SJSA1 (cell line): ENCODE measurements around the gene PRKACG. TPM values are rescaled to one million over a fixed set of nuclear protein-coding genes. Genes with fewer than 3 reads are reported as not detected.

ENCODE experiments used
- DNase-seq, 2 experiments: peaks; one replicate each; pipeline ENCODE4 v3.0.0-alpha.2; 2015 to 2020; ENCODE audit warnings: low spot score in 2 of 2, low read depth in 1 of 2
- H3K27ac ChIP-seq: fragments of 250-450 bp; sonication (Bioruptor Pico); 2 replicates; pipeline ENCODE4 v1.5.1; 2020; ENCODE audit warnings: mild to moderate bottlenecking, moderate library complexity
- H3K27me3 ChIP-seq: fragments of 250-450 bp; sonication (Bioruptor Pico); replicated peaks from 2 replicates; pipeline ENCODE4 v1.5.1; 2020; ENCODE audit warnings: mild to moderate bottlenecking, moderate library complexity
- H3K36me3 ChIP-seq: fragments of 250-450 bp; sonication (Bioruptor Pico); 2 replicates; pipeline ENCODE4 v1.5.1; 2020; ENCODE audit warnings: mild to moderate bottlenecking
- H3K4me1 ChIP-seq: fragments of 250-450 bp; sonication (Bioruptor Pico); replicated peaks from 2 replicates; pipeline ENCODE4 v1.6.1; 2021; ENCODE audit warnings: mild to moderate bottlenecking
- H3K4me3 ChIP-seq: fragments of 250-450 bp; sonication (Bioruptor Pico); 2 replicates; pipeline ENCODE4 v1.5.1; 2020; ENCODE audit warnings: mild to moderate bottlenecking
- H3K9me3 ChIP-seq: fragments of 250-450 bp; sonication (Bioruptor Pico); replicated peaks from 2 replicates; pipeline ENCODE4 v1.5.1; 2020; ENCODE audit warnings: mild to moderate bottlenecking
- total RNA-seq: library from RNA; depleted of rRNA; stranded (reverse); fragments of >200 nt; shearing (Covaris generic); gene quantifications from 2 replicates; pipeline ENCODE4 v1.2.3, GENCODE V29; 2014

PRKACG gene
- total RNA-seq, 1 experiment from 2014 or later: not detected

GRCh38 chr9:69036309-69036708 lies 22.4 kb upstream of the PRKACG start:
- H3K9me3 ChIP-seq: no peaks in the 10 kb centered on the region
- no peak for DNase-seq
- no peaks in the 10 kb centered on the region for H3K4me1 ChIP-seq
- H3K36me3 ChIP-seq: no peaks in the 10 kb centered on the region
- H3K27ac ChIP-seq: no peak overlapping the region
- peak overlapping the region; percentile 76 for H3K4me3 ChIP-seq
- no peaks in the 10 kb centered on the region for H3K27me3 ChIP-seq

- H3K9me3 ChIP-seq: no peaks in the 10 kb centered on the region
- no peaks in the 10 kb centered on the region for H3K27me3 ChIP-seq
- no peaks in the 10 kb centered on the region for H3K4me1 ChIP-seq
- peak within 1 kb of the TSS; percentile 76 for H3K4me3 ChIP-seq
- peak within 1 kb of the TSS; percentile 49 for H3K27ac ChIP-seq
- peak; percentile 72 to 85 for DNase-seq
- no peaks in the 10 kb centered on the region for H3K36me3 ChIP-seq
Observed at GRCh38 chr9:69035438-69036308, 21.8 kb upstream of the PRKACG start, which contains the start of gene FXN. Gene FXN, plus strand, starts transcription at chr9:69035752. Its CDS starts 31 bp downstream, at chr9:69035783.

DNA sequence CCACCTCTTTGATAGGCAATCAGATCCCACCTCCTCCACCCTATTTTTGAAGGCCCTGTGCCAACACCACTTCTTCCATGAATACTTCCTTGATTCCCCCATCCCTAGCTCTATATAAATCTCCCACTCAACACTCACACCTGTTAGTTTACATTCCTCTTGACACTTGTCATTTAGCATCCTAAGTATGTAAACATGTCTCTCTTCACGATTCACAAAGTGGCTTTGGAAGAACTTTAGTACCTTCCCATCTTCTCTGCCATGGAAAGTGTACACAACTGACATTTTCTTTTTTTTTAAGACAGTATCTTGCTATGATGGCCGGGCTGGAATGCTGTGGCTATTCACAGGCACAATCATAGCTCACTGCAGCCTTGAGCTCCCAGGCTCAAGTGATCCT lies 20.2 kb upstream of the PRKACG start:
- H3K9me3 ChIP-seq: 0 out of 2 replicates have a peak, but pooled peaks cover 7% of the 10 kb centered on the region
- H3K27me3 ChIP-seq: no peaks in the 10 kb centered on the region
- H3K27ac ChIP-seq: no peak overlapping the region
- H3K4me3 ChIP-seq: no peak overlapping the region
- H3K36me3 ChIP-seq: no peaks in the 10 kb centered on the region
- DNase-seq: no peak
- no peaks in the 10 kb centered on the region for H3K4me1 ChIP-seq

GRCh38 chr9:69030851-69031645 lies 17.1 kb upstream of the PRKACG start:
- no peaks in the 10 kb centered on the region for H3K36me3 ChIP-seq
- H3K4me3 ChIP-seq: no peak overlapping the region
- DNase-seq: no peak
- no peaks in the 10 kb centered on the region for H3K4me1 ChIP-seq
- no peak overlapping the region for H3K27ac ChIP-seq
- 0 out of 2 replicates have a peak, but pooled peaks cover 11% of the 10 kb centered on the region for H3K9me3 ChIP-seq
- H3K27me3 ChIP-seq: 0 out of 2 replicates have a peak, but pooled peaks cover 4% of the 10 kb centered on the region

DNA sequence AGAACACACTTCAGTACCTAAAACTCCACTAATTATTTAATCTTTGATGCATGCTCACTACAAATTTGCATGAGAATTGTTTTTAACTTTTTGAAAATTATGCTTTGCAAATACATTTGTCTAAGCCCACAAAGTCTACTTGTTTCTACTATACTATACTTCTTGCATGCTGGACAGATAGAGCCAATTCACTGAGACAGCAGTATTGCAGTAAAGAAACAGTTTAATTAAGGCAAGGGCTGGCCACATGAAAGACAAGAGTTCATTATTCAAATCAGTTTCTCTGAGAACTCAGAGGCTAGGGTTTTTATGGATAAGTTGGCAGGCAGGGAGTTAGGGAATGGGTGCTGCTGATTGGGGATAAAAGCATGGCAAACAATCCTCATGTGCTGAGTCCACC lies 15.6 kb upstream of the PRKACG start:
- no peak for DNase-seq
- Histone ChIP-seq H3K36me3 (no peaks in the 10 kb centered on the region), H3K4me1 (no peaks in the 10 kb centered on the region), H3K9me3 (0 out of 2 replicates have a peak, but pooled peaks cover 11% of the 10 kb centered on the region), H3K27me3 (0 out of 2 replicates have a peak, but pooled peaks cover 4% of the 10 kb centered on the region), H3K27ac (no peak overlapping the region), H3K4me3 (no peak overlapping the region)

GRCh38 chr9:69028754-69029153 lies 14.8 kb upstream of the PRKACG start:
- Histone ChIP-seq H3K9me3 (0 out of 2 replicates have a peak, but pooled peaks cover 11% of the 10 kb centered on the region), H3K27me3 (0 out of 2 replicates have a peak, but pooled peaks cover 4% of the 10 kb centered on the region), H3K4me3 (no peak overlapping the region), H3K4me1 (no peaks in the 10 kb centered on the region), H3K27ac (no peak overlapping the region), H3K36me3 (no peaks in the 10 kb centered on the region)
- DNase-seq: no peak

GRCh38 chr9:69027355-69028097 lies 13.6 kb upstream of the PRKACG start:
- H3K27ac ChIP-seq: no peak overlapping the region
- H3K4me1 ChIP-seq: no peaks in the 10 kb centered on the region
- no peak overlapping the region for H3K4me3 ChIP-seq
- DNase-seq: peak in 1 of 2 experiments; percentile 17
- H3K27me3 ChIP-seq: 0 out of 2 replicates have a peak, but pooled peaks cover 6% of the 10 kb centered on the region
- H3K36me3 ChIP-seq: no peaks in the 10 kb centered on the region
- H3K9me3 ChIP-seq: 0 out of 2 replicates have a peak, but pooled peaks cover 11% of the 10 kb centered on the region

DNA sequence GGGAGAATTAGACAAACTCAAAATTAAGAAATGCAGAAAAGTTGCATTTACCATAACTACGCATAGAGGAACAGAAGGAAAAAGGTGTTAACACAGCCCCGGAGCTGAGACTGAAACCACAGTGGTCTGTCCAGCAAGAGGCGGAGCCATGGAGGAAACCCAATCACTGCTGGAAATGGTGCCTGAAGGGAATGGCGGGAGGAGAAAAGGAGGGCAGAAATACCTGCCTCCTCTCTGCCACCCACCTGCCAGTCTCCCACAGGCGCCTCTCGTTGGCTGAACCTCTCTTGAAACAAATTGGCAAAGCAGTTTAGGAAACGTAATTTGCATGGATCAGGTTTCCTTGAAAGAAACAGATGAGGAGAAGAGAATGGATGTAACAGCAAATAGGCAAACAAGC lies 9.7 kb upstream of the PRKACG start:
- Histone ChIP-seq H3K27ac (no peak overlapping the region), H3K36me3 (no peaks in the 10 kb centered on the region), H3K9me3 (0 out of 2 replicates have a peak, but pooled peaks cover 4% of the 10 kb centered on the region), H3K4me3 (no peak overlapping the region), H3K27me3 (0 out of 2 replicates have a peak, but pooled peaks cover 6% of the 10 kb centered on the region), H3K4me1 (no peaks in the 10 kb centered on the region)
- no peak for DNase-seq

DNA sequence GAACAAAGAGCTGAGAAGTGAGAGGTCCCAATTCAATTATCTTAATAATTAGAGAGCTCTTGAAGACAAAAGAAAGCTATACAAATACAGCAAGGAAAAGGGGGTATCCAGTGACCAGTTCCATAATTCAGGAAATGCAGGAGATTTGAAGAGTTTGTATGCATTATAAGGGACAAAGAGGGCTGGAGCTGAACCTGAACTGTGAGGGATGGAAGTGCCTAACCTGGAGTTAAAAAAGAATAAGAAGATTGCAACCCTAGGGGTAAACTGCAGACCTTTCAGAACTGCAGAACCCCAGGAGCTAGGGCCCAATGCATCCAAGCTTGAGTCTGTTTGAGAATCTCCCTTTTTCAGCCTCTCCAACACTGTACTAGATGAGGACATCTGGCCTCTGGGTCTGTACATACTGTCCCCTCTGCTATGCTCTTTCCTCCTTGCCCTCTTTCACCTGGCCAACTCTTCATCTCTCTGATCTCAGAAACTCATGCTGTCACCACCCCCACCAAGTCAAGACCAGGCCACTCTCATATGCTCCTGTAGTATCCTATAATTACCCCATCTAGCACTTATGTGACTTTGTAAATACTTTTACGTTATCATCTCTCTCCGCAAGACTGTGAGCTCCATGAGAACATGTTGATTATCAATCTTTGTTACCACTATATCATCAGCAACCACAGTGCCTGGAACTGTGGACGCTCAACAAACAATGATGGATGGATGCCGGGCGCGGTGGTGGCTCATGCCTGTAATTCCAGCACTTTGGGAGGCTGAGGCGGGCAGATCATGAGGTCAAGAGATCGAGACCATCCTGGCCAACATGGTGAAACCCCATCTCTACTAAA lies 6.6 kb upstream of the PRKACG start:
- Histone ChIP-seq H3K9me3 (no peaks in the 10 kb centered on the region), H3K27ac (no peak overlapping the region), H3K27me3 (0 out of 2 replicates have a peak, but pooled peaks cover 2% of the 10 kb centered on the region), H3K36me3 (no peaks in the 10 kb centered on the region), H3K4me3 (no peak overlapping the region), H3K4me1 (no peaks in the 10 kb centered on the region)
- DNase-seq: no peak

DNA sequence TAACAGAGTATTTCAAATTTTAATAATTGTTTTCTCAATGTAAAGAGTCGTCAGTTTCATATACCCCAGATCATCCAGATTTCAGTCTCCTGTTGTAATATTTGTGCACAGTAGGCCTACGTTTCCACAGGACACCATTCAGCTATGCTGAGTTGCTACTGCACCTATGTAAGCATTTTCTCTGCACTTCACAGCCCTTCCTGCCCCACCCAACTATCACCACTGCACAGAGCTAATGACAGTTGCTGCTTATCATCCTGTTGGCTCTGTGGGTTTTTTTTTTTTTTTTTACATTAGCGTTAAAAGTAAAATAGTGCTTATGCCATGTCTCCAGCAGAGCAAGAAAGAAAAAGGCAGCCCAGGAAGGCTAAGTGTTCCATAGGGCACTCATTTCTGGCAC lies 5.9 kb upstream of the PRKACG start:
- Histone ChIP-seq H3K4me3 (no peak overlapping the region), H3K4me1 (no peaks in the 10 kb centered on the region), H3K36me3 (no peaks in the 10 kb centered on the region), H3K27me3 (0 out of 2 replicates have a peak, but pooled peaks cover 2% of the 10 kb centered on the region), H3K27ac (no peak overlapping the region), H3K9me3 (no peaks in the 10 kb centered on the region)
- DNase-seq: no peak

DNA sequence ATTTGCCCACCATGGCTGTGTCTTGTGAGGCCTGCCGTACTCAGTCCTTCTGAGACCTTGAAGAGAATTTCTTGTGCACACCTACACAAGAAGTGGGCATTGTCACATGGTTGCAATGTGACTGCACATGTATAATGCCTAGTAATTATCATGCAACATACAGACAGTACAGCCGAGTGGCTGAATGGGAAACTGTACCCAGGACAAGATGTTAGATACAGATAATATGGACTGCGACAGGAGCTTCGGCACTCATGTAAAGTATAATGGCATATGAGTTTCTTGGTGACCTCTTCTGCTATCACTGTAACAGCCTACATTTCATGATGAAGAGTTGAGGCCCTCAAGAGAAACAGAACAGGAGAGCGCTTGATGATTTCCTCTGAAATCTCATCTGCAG lies 4.8 kb upstream of the PRKACG start:
- H3K27ac ChIP-seq: no peak overlapping the region
- no peak overlapping the region for H3K4me3 ChIP-seq
- H3K9me3 ChIP-seq: no peaks in the 10 kb centered on the region
- H3K36me3 ChIP-seq: no peaks in the 10 kb centered on the region
- 0 out of 2 replicates have a peak, but pooled peaks cover 2% of the 10 kb centered on the region for H3K27me3 ChIP-seq
- H3K4me1 ChIP-seq: no peaks in the 10 kb centered on the region
- no peak for DNase-seq

DNA sequence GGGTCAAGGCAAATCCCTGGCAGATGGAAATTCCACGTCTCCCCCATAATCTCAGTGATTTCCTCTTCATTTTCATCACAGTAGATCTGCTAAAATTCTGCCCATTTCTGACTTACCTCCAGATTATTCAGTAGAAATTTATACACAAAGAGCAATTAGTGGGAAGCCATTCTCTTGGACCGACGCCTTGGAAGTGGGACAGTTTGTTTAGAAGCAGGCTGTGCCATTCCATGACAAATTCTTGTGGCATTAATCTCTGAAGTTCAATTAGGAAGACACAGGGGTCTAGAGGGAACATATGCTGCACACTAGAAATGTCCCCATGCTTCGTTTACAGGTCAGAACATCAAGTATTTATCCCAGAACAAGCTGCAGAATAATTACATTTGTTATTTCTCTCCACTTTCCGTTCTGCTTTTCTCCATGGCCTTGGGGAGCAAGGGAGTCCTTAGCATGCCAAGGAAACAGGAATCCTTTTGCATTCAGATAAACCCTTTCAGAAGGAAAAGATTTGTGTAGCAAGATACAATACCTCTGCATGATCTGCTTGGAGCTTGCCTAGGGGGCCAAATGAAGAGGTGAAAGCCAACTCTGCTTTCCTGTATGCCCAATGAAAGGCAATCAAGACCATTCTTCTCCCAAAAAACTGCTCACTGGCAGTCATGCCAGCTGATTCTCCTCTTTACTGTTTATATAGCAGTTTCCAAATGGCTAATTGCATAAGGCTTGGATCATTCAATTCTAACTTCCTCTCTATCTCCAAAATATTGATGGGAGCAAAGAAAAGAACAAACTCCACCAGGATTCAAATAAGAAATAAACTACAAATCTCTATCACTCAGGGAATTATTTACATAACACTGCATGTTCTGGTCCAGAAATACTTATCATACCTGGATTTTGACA lies 2.5 kb upstream of the PRKACG start:
- no peaks in the 10 kb centered on the region for H3K4me1 ChIP-seq
- no peaks in the 10 kb centered on the region for H3K27me3 ChIP-seq
- no peak overlapping the region for H3K4me3 ChIP-seq
- no peak for DNase-seq
- H3K27ac ChIP-seq: no peak overlapping the region
- H3K36me3 ChIP-seq: no peaks in the 10 kb centered on the region
- no peaks in the 10 kb centered on the region for H3K9me3 ChIP-seq
